Measurements from ENCODE around the gene PPP1R9A.

PPP1R9A gene

DNA sequence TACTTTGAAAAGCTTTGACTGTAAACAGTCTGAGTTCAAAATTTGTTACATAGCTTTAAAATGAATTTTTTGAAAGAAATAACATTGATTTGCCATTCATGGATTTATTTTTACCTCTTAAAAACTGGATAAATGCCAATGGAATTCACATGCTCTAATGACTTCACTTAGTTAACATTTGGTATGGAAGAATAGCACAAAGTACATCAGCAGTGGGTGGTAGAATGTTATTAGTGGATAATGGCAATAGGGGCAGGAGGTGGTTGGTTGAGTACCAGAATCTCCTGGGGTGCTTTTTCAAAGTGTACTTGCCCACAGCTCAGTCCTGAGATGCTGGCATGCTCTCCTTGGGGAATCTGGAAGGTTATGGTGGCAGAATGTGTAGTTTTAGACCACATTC lies 4.7 kb downstream of the PPP1R9A start:
- TF ChIP-seq ZFX (IDR thresholded peaks at IDR 0.05): no peak
- TF ChIP-seq, protein P1, sequence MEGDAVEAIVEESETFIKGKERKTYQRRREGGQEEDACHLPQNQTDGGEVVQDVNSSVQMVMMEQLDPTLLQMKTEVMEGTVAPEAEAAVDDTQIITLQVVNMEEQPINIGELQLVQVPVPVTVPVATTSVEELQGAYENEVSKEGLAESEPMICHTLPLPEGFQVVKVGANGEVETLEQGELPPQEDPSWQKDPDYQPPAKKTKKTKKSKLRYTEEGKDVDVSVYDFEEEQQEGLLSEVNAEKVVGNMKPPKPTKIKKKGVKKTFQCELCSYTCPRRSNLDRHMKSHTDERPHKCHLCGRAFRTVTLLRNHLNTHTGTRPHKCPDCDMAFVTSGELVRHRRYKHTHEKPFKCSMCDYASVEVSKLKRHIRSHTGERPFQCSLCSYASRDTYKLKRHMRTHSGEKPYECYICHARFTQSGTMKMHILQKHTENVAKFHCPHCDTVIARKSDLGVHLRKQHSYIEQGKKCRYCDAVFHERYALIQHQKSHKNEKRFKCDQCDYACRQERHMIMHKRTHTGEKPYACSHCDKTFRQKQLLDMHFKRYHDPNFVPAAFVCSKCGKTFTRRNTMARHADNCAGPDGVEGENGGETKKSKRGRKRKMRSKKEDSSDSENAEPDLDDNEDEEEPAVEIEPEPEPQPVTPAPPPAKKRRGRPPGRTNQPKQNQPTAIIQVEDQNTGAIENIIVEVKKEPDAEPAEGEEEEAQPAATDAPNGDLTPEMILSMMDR (conservative IDR thresholded peaks at IDR 0.05): no peak
- H3K27ac ChIP-seq: no peak overlapping the region

DNA sequence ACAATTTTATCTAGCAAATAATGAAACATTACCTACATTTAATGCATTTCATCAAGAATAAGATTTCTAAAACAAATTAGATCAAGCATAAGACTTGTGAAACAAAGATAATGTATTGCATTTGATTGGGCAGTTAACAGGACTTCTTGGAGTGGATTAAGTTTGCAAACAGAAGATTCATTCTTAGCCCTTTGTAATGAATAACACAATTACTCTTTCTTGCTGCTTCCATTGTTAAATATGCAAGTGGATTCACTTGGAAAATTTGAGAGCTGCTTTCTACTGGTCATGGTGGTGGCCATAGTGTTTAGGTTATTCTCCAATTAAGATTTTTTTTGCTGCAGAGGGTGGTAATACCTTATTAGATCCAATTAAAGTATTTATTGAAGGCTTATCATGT lies 6.0 kb downstream of the PPP1R9A start:
- TF ChIP-seq, protein P1 (conservative IDR thresholded peaks at IDR 0.05): no peak
- no peak for TF ChIP-seq ZFX (IDR thresholded peaks at IDR 0.05)
- no peak overlapping the region for H3K27ac ChIP-seq

DNA sequence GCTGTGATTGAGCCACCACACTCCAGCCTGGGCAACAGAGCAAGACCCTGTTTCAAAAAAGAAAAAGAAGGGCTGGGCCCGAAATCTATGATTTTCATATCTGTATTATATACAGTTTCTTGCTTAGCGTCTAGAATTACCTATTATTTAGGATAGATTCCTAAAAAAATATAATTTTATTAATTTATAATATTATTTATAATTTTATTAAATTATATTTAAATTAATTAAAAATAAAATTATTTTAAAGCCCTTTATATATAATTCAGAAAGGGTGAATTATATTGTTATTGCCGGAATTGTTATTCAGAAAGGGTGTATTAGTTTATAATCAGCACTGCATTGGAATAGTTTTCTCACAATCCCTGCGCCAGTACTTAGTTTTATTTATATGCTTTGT lies 14.5 kb downstream of the PPP1R9A start:
- no peak for TF ChIP-seq ZFX (IDR thresholded peaks at IDR 0.05)
- TF ChIP-seq, protein P1 (conservative IDR thresholded peaks at IDR 0.05): no peak
- no peak overlapping the region for H3K27ac ChIP-seq

DNA sequence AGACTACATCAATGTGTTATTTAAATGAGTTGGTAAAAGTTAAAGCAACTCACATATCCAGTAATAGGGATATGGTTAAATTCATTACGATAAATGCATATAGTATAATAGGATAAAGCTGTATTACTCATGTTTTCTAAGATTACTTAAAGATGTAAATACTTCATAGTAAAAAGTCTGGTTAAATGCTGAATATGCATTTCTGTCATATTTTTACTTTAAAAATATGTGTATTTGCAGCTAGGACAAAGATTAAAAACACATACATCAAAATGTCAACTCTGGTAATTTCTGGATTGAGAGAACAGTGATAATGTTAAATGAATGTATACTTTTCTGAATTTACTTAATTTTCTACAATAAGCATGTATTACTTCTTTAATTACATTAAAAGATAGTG lies 15.1 kb downstream of the PPP1R9A start:
- no peak overlapping the region for H3K27ac ChIP-seq
- no peak for TF ChIP-seq ZFX (IDR thresholded peaks at IDR 0.05)
- TF ChIP-seq, protein P1 (conservative IDR thresholded peaks at IDR 0.05): no peak

DNA sequence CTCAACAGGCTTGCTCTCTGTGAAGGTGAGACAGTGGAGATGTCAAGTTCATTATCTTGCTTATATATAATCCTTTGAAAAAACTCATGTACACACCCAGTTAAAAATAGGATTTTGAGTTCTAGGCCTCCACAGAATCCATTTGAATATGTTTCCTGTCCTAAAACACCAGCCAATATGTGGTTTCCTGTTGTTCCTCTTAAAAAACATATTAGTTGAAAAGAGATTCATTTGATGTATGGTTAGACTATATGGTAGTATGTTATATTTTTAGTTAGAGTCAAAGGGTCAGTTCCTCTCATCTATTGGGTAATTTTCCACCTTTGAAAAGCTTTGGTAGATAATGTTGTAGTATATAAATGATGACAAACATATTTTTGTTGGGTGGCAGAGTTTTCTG lies 16.0 kb downstream of the PPP1R9A start:
- no peak overlapping the region for H3K27ac ChIP-seq
- no peak for TF ChIP-seq ZFX (IDR thresholded peaks at IDR 0.05)
- TF ChIP-seq, protein P1 (conservative IDR thresholded peaks at IDR 0.05): no peak

DNA sequence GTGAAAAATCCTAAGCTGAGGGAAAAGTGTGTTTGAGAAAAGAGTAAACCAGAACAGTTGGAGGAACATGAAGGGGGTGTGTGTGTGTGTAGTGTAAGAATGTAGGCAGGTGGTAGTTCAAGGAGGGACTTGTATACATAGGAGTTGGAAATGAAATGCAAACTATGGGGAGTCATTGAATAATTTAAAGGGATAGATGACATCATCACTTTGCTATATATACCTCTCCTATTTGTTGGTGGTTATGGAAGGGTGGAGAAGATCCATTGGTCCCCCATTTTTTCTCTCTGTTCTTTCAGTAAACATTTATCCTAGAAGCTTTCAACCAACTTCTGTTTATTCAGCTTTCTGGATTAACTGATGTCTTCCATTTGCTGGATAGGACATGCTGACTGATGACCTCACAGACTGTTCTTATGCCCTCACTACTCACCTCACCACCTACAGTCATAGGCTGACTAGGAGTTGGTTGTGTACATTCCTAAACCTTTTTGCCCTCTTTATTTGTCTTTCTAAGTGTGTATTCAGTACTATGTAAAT lies 20.8 kb downstream of the PPP1R9A start:
- no peak overlapping the region for H3K27ac ChIP-seq

DNA sequence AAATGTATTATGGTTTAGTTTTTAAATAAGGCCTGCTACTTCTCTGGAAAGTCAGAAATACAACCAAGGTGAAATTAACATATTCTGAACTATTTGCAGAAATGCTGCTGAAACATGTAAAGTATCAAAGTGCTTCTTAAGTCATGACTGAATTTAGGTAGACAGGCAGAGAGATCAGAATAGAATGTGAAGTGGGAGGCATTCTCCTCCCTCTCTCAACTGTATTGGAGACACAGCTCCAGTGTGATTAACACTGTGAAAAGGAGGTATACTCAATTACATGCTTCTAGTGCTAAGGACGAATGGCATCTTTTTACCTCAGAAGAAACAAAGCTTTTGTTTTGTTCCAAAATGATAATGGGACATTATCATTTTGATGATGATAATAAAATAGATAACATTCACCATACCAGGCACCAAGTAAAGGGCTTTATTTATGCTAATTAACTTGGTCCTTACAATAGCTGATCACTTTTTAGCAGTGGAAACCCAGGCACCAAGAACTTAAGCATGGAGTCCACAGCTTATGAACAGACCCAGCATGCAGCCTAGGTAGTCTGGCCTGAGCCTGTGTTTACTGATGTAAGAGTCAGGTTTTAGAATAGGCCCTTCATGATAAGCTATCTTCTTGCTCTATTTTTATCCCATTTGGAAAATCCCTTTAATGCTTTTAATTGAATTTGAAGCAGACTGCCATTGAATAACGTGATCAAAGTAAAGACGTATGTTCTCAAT lies 26.0 kb downstream of the PPP1R9A start:
- H3K27ac ChIP-seq: no peak overlapping the region
- TF ChIP-seq, protein P1 (conservative IDR thresholded peaks at IDR 0.05): no peak
- TF ChIP-seq ZFX (IDR thresholded peaks at IDR 0.05): no peak

More for the DNA sequence above, 20.8 kb downstream of the PPP1R9A start:
- no peak for TF ChIP-seq ZFX (IDR thresholded peaks at IDR 0.05)
- TF ChIP-seq, protein P1 (conservative IDR thresholded peaks at IDR 0.05): no peak
